ENCODE data around the gene NR2C2. TPM values are rescaled to one million over a fixed set of nuclear protein-coding genes. Genes with fewer than 3 reads are reported as not detected.

NR2C2 gene
- total RNA-seq, 1 donor from 2014 or later: 43.6 TPM

- no peak overlapping the region for H3K27ac Mint-ChIP-seq
- H3K36me3 Mint-ChIP-seq: peaks cover 24% of the 10 kb centered on the region
- no peaks in the 10 kb centered on the region for H3K9me3 Mint-ChIP-seq
- no peaks in the 10 kb centered on the region for H3K27me3 Mint-ChIP-seq
- H3K4me1 Mint-ChIP-seq (ENCODE audit: unreplicated experiment): no peaks in the 10 kb centered on the region
- no peak for TF ChIP-seq CTCF (conservative IDR thresholded peaks at IDR 0.05)
- no peak for DNase-seq (ENCODE audit: extremely low spot score, unreplicated experiment)
- H3K4me3 Mint-ChIP-seq: no peak overlapping the region
Measured at GRCh38 chr3:15033103-15033502, 85.7 kb downstream of the NR2C2 start.

DNA sequence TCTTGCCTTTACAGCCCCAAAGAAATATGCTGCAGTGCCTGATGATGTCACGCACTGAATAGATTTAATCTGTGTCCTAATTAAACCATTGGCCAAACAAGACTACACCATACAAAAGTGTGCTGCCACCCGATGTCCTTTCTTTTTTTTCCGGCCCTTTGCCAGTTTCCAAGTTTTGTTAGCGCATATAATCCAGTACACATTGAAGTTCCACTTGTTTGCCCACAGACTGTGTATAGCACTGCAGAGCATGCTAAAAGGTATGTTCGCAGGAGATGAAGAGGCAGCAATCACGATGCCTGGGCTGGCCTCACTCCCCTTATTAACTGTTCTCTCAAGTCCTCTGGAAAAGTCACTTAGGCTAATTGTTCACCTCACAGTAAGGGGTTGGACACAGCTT lies 90.9 kb downstream of the NR2C2 start:
- no peak overlapping the region for H3K27ac Mint-ChIP-seq
- no peak for DNase-seq (ENCODE audit: extremely low spot score, unreplicated experiment)
- TF ChIP-seq CTCF (conservative IDR thresholded peaks at IDR 0.05): no peak
- H3K4me1 Mint-ChIP-seq (ENCODE audit: unreplicated experiment): no peaks in the 10 kb centered on the region
- H3K27me3 Mint-ChIP-seq: no peaks in the 10 kb centered on the region
- H3K36me3 Mint-ChIP-seq: peaks cover 11% of the 10 kb centered on the region
- H3K4me3 Mint-ChIP-seq: no peak overlapping the region
- H3K9me3 Mint-ChIP-seq: no peaks in the 10 kb centered on the region

DNA sequence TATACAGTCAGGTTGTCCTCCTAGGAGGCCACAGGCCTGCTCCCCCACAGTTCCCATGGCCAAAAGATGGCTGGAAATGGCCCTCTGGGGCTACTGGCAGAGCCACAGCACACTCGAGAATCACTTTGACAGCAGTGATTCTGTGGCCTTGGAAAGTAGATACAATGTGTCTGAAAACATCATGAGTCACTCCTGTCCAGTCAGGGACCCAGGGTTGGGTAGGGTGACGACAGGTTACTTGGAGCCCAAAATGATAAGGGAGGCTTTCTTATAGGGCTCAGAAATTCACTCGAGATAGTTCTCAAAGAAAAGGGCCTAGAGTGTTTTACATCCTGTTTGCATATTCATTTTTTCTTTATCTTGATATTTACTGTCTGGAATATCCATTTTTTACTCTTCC lies 93.5 kb downstream of the NR2C2 start:
- no peaks in the 10 kb centered on the region for H3K27me3 Mint-ChIP-seq
- no peaks in the 10 kb centered on the region for H3K9me3 Mint-ChIP-seq
- no peak overlapping the region for H3K4me3 Mint-ChIP-seq
- H3K4me1 Mint-ChIP-seq (ENCODE audit: unreplicated experiment): no peaks in the 10 kb centered on the region
- DNase-seq (ENCODE audit: extremely low spot score, unreplicated experiment): no peak
- TF ChIP-seq CTCF (conservative IDR thresholded peaks at IDR 0.05): no peak
- no peak overlapping the region for H3K27ac Mint-ChIP-seq
- peaks cover 15% of the 10 kb centered on the region for H3K36me3 Mint-ChIP-seq

DNA sequence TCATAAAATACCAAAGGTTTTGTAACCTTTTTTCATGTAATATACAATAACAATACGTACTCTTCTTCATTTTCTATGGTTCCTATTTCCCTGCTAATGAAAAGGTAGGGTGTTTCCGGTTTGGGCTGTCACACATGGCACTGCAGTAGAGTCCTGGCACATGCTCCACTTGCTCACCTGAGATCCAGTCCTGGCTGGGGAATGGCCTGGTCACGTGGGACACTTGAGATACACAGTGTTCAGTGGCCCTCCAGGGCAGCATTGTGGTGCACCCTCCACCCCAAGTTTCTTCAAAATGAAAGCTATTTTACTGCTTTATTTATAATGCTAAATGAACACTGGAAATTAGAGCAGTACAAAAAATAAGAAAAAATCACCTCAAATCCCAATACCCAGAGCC lies 94.6 kb downstream of the NR2C2 start:
- no peak overlapping the region for H3K27ac Mint-ChIP-seq
- no peaks in the 10 kb centered on the region for H3K27me3 Mint-ChIP-seq
- H3K36me3 Mint-ChIP-seq: peaks cover 22% of the 10 kb centered on the region
- DNase-seq (ENCODE audit: extremely low spot score, unreplicated experiment): no peak
- H3K4me3 Mint-ChIP-seq: no peak overlapping the region
- H3K9me3 Mint-ChIP-seq: no peaks in the 10 kb centered on the region
- no peaks in the 10 kb centered on the region for H3K4me1 Mint-ChIP-seq (ENCODE audit: unreplicated experiment)
- no peak for TF ChIP-seq CTCF (conservative IDR thresholded peaks at IDR 0.05)

- Mint-ChIP-seq H3K4me3 (no peak overlapping the region), H3K36me3 (peaks cover 23% of the 10 kb centered on the region), H3K4me1 (ENCODE audit: unreplicated experiment) (no peaks in the 10 kb centered on the region), H3K27me3 (no peaks in the 10 kb centered on the region), H3K9me3 (no peaks in the 10 kb centered on the region), H3K27ac (no peak overlapping the region)
- TF ChIP-seq CTCF (conservative IDR thresholded peaks at IDR 0.05): no peak
- no peak for DNase-seq (ENCODE audit: extremely low spot score, unreplicated experiment)
Measured at GRCh38 chr3:15042936-15043335, 95.6 kb downstream of the NR2C2 start.

Measured in type B pancreatic cell (in vitro differentiated cells).